Renal cortex interstitium (tissue), 11 donors: ENCODE measurements around the gene CNGB1. TPM values are rescaled to one million over a fixed set of nuclear protein-coding genes. Genes with fewer than 3 reads are reported as not detected.
"Not testable (repeated sequence)": the region's sequence is repeated elsewhere in the genome, so short reads cannot be mapped to it uniquely, and the experiment has no call there.

Experiments
- DNase-seq, 11 donors: peaks; one replicate each; pipeline ENCODE4 v3.0.0-alpha.2; 2013; ENCODE audit warnings: low read depth in 9 of 11, low spot score in 4 of 11; ENCODE audit errors: extremely low read depth in 1 of 11
- polyA plus RNA-seq, 3 donors: library from polyadenylated mRNA; unstranded; fragments of 120-200 nt; gene quantifications; one replicate each; pipeline ENCODE4 v1.2.1, GENCODE V29; 2013; ENCODE audit not compliant: insufficient read length in 3 of 3

The CNGB1 gene
- polyA plus RNA-seq, 3 donors = 0.11 TPM; not detected in 2

GRCh38 chr16:57982385-57982784 lies 11.5 kb upstream of the CNGB1 start:
- no peak for DNase-seq

- no peak for DNase-seq
These were observed 10.7 kb upstream of the CNGB1 start for GRCh38 chr16:57981636-57982035.

- DNase-seq = no peak
These were observed 8.2 kb upstream of the CNGB1 start for GRCh38 chr16:57979006-57979585.

GRCh38 chr16:57978070-57978465 lies 7.1 kb upstream of the CNGB1 start:
- DNase-seq = not testable (repeated sequence)

- no peak for DNase-seq
These were observed 6.6 kb upstream of the CNGB1 start for GRCh38 chr16:57977418-57978069.

- no peak for DNase-seq
These were observed 5.4 kb upstream of the CNGB1 start for GRCh38 chr16:57976331-57976796.

GRCh38 chr16:57972306-57972705 lies 1.4 kb upstream of the CNGB1 start:
- no peak for DNase-seq

GRCh38 chr16:57971848-57972247 lies 920 bp upstream of the CNGB1 start:
- DNase-seq = no peak

- no peak for DNase-seq
These were observed 609 bp downstream of the CNGB1 start for GRCh38 chr16:57970319-57970718.

- DNase-seq = no peak
These were observed 1.3 kb downstream of the CNGB1 start for GRCh38 chr16:57969451-57970123.

GRCh38 chr16:57967916-57968315 lies 3.0 kb downstream of the CNGB1 start:
- no peak for DNase-seq

GRCh38 chr16:57966986-57967385 lies 3.9 kb downstream of the CNGB1 start:
- DNase-seq = no peak

GRCh38 chr16:57966204-57966771 lies 4.6 kb downstream of the CNGB1 start:
- DNase-seq = no peak

- DNase-seq = no peak
These were observed 6.7 kb downstream of the CNGB1 start for GRCh38 chr16:57964157-57964700.

- DNase-seq = no peak
These were observed 8.2 kb downstream of the CNGB1 start for GRCh38 chr16:57962756-57963155.

- no peak for DNase-seq
These were observed 8.9 kb downstream of the CNGB1 start for GRCh38 chr16:57962046-57962445.

- no peak for DNase-seq
These were observed 9.4 kb downstream of the CNGB1 start for GRCh38 chr16:57961538-57961937.

GRCh38 chr16:57960826-57961472 lies 10.0 kb downstream of the CNGB1 start:
- no peak for DNase-seq

GRCh38 chr16:57960310-57960709 lies 10.6 kb downstream of the CNGB1 start:
- DNase-seq = no peak
